K562 (cell line): ENCODE results near the gene CHD2. TPM values are rescaled to one million over a fixed set of nuclear protein-coding genes. Genes with fewer than 3 reads are reported as not detected.

Experiments used
- BCOR ChIP-seq: fragments of 450-650 bp; IDR thresholded peaks from 2 replicates; pipeline ENCODE4 v1.6.1; 2016
- CHD7 ChIP-seq: fragments of 200-600 bp; sonication (generic); IDR thresholded peaks from one replicate; pipeline ENCODE4 v1.6.1; 2012; ENCODE audit warnings: mild to moderate bottlenecking, low read depth, low read length, inconsistent platforms
- CREBBP ChIP-seq: IDR thresholded peaks from one replicate; pipeline ENCODE4 v1.6.1; 2012; ENCODE audit warnings: low read depth, mild to moderate bottlenecking, control low read depth, inconsistent platforms, low read length
- ELK1 ChIP-seq: sonication (generic); formaldehyde crosslinking; IDR thresholded peaks from 2 replicates; pipeline ENCODE4 v1.8.1; 2022; ENCODE audit warnings: missing genetic modification reagents
- FOXK1 ChIP-seq: sonication (generic); formaldehyde crosslinking; IDR thresholded peaks from 2 replicates; pipeline ENCODE4 v1.8.0; 2022; ENCODE audit warnings: missing genetic modification reagents, mild to moderate bottlenecking, borderline replicate concordance
- ZFP36 ChIP-seq: fragments of 150-350 bp; IDR thresholded peaks from 2 replicates; pipeline ENCODE4 v1.6.1; 2018; ENCODE audit warnings: low read length, low read depth; ENCODE audit not compliant: partially characterized antibody
- polyA plus RNA-seq, 8 experiments: library from polyadenylated mRNA; depleted of rRNA in 4 of 8; stranded (reverse) in 5 of 8; unstranded in 3 of 8; fragments of >200 nt; fragmentation: Nextera tagmentation in 2 of 8; fragmentation: Illumina TruSeq in 1 of 8; extraction: Ambion mirVana in 2 of 8; extraction: Trizol in 1 of 8; gene quantifications; 2 replicates each; pipeline versions ENCODE4 v1.2.1 to v1.2.3, GENCODE V29; 2011 to 2014; ENCODE audit warnings: inconsistent platforms in 1 of 8, missing spikeins in 1 of 8
- total RNA-seq, 7 experiments: library from RNA; depleted of rRNA in 6 of 7; stranded (reverse); fragments of >200 nt in 6 of 7; fragmentation: Illumina TruSeq in 2 of 7; extraction: Trizol in 2 of 7; gene quantifications; 2 replicates each; pipeline versions ENCODE4 v1.2.1 to v1.2.3, GENCODE V29; 2011 to 2021; ENCODE audit warnings: low replicate concordance in 1 of 7

Gene CHD2
- total and polyA plus RNA-seq, 9 of the 15 experiments (the other 6 are each of a cell fraction or from before 2014, with no cell fraction given): 38.9 to 70.8 (median 56.2) TPM

- no peak for TF ChIP-seq CHD7
- TF ChIP-seq CREBBP: no peak
- TF ChIP-seq ELK1 (CRISPR knock-in tag): no peak
- peak; percentile 12 for TF ChIP-seq ZFP36
- peak; percentile 28; the same call in 1 of the 2 replicates for TF ChIP-seq BCOR
- TF ChIP-seq FOXK1 (CRISPR knock-in tag): no peak
- TF ChIP-seq, all 486 proteins: peak for 2
These were observed 146.6 kb downstream of the CHD2 start (continued) for GRCh38 chr15:93046721-93047120.
